CD14-positive monocyte (primary cell): ENCODE results near the gene FBXW11. TPM values are rescaled to one million over a fixed set of nuclear protein-coding genes. Genes with fewer than 3 reads are reported as not detected.

Source experiments
- DNase-seq, 3 donors: peaks; one replicate each; pipeline ENCODE4 v3.0.0-alpha.2; 2011 to 2022
- H2AFZ ChIP-seq: 2 replicates; pipeline ENCODE4 v1.6.0; 2012; ENCODE audit warnings: mild to moderate bottlenecking, low read depth, low read length, inconsistent platforms; ENCODE audit not compliant: insufficient read depth, poor library complexity, severe bottlenecking
- H3K27ac ChIP-seq, 2 donors: 1 replicate in 1 of 2; 2 replicates in 1 of 2; pipeline ENCODE4 v1.5.1; 2012 to 2013; ENCODE audit warnings: low read length in 2 of 2, control low read depth in 1 of 2, inconsistent platforms in 1 of 2, low read depth in 1 of 2, mild to moderate bottlenecking in 1 of 2
- H3K27me3 ChIP-seq, 2 donors: one replicate each; pipeline versions ENCODE4 v1.6.0 to v1.6.1; 2011 to 2013; ENCODE audit warnings: low read length in 2 of 2; ENCODE audit not compliant: control insufficient read depth in 2 of 2, insufficient read depth in 2 of 2
- H3K36me3 ChIP-seq, 2 donors: replicated peaks in 1 of 2; 1 replicate in 1 of 2; 2 replicates in 1 of 2; pipeline versions ENCODE4 v1.5.1 to v1.6.1; 2012 to 2013; ENCODE audit warnings: low read length in 2 of 2, control low read depth in 1 of 2, inconsistent platforms in 1 of 2, mild to moderate bottlenecking in 1 of 2; ENCODE audit not compliant: insufficient read depth in 2 of 2, control insufficient read depth in 1 of 2
- H3K4me1 ChIP-seq, 2 donors: 1 replicate in 1 of 2; 2 replicates in 1 of 2; pipeline versions ENCODE4 v1.5.1 to v1.6.1; 2012 to 2013; ENCODE audit warnings: low read length in 2 of 2, control low read depth in 1 of 2, inconsistent platforms in 1 of 2, mild to moderate bottlenecking in 1 of 2, moderate library complexity in 1 of 2; ENCODE audit not compliant: insufficient read depth in 2 of 2, control insufficient read depth in 1 of 2
- H3K4me2 ChIP-seq: replicated peaks from 2 replicates; pipeline ENCODE3; 2012; ENCODE audit warnings: low read length, moderate library complexity, mild to moderate bottlenecking; ENCODE audit not compliant: poor library complexity, severe bottlenecking; ENCODE audit errors: extremely low read depth
- H3K4me3 ChIP-seq, 3 experiments: fragments of 200-600 bp in 1 of 3; sonication (generic) in 1 of 3; replicated peaks in 1 of 3; 1 replicate in 2 of 3; 2 replicates in 1 of 3; pipeline ENCODE4 v1.5.1; 2011 to 2013; ENCODE audit warnings: low read length in 3 of 3, mild to moderate bottlenecking in 3 of 3, control low read depth in 2 of 3, low read depth in 2 of 3, inconsistent platforms in 1 of 3, moderate library complexity in 1 of 3
- H3K79me2 ChIP-seq: 2 replicates; pipeline ENCODE4 v1.6.0; 2012; ENCODE audit warnings: mild to moderate bottlenecking, control low read depth, inconsistent platforms, low read length, moderate library complexity; ENCODE audit not compliant: insufficient read depth
- H3K9ac ChIP-seq: 2 replicates; pipeline ENCODE4 v1.6.0; 2017; ENCODE audit warnings: low read length, mild to moderate bottlenecking; ENCODE audit not compliant: insufficient read depth, poor library complexity, severe bottlenecking
- H3K9me3 ChIP-seq, 2 donors: replicated peaks in 1 of 2; 1 replicate in 1 of 2; 2 replicates in 1 of 2; pipeline versions ENCODE4 v1.5.1 to v1.6.1; 2012 to 2013; ENCODE audit warnings: low read length in 2 of 2, control low read depth in 1 of 2; ENCODE audit not compliant: control insufficient read depth in 1 of 2, insufficient read depth in 1 of 2
- H4K20me1 ChIP-seq: 2 replicates; pipeline ENCODE4 v1.6.0; 2012; ENCODE audit warnings: mild to moderate bottlenecking, low read length, control low read depth, moderate library complexity; ENCODE audit not compliant: insufficient read depth
- H3K27ac Mint-ChIP-seq, 7 donors: one replicate each; pipeline ENCODE4 v1.8.0; 2020; ENCODE audit warnings: mild to moderate bottlenecking in 7 of 7, mixed read lengths in 7 of 7, moderate library complexity in 6 of 7, inconsistent platforms in 2 of 7
- H3K27me3 Mint-ChIP-seq, 3 donors: one replicate each; pipeline ENCODE4 v1.8.0; 2021 to 2022; ENCODE audit warnings: low read depth in 3 of 3, mild to moderate bottlenecking in 3 of 3, mixed read lengths in 3 of 3, moderate library complexity in 3 of 3, inconsistent platforms in 1 of 3
- H3K36me3 Mint-ChIP-seq, 2 donors: one replicate each; pipeline ENCODE4 v1.8.0; 2020; ENCODE audit warnings: mixed read lengths in 2 of 2, inconsistent platforms in 1 of 2, mild to moderate bottlenecking in 1 of 2
- H3K4me1 Mint-ChIP-seq: one replicate; pipeline ENCODE4 v1.8.0; 2020; ENCODE audit warnings: mild to moderate bottlenecking, mixed read lengths
- H3K4me3 Mint-ChIP-seq, 2 donors: one replicate each; pipeline ENCODE4 v1.8.0; 2020; ENCODE audit warnings: mild to moderate bottlenecking in 2 of 2, mixed read lengths in 2 of 2, moderate library complexity in 1 of 2
- H3K9me3 Mint-ChIP-seq, 7 donors: one replicate each; pipeline ENCODE4 v1.8.0; 2020 to 2022; ENCODE audit warnings: mixed read lengths in 7 of 7, mild to moderate bottlenecking in 6 of 7, moderate library complexity in 6 of 7, inconsistent platforms in 2 of 7
- WGBS: methylation state at CpG from one replicate; pipeline ENCODE4 v1.1.5; 2013; ENCODE audit warnings: missing lambda C conversion rate; ENCODE audit not compliant: insufficient coverage; 5-methylcytosine and 5-hydroxymethylcytosine counted together
- intact Hi-C, 2 donors: fragments of 100-400 bp; cut with micrococcal nuclease; formaldehyde crosslinking; loops; one replicate each; pipeline versions ENCODE4 v1.15.0 to v1.15.1; 2023
- polyA plus RNA-seq, 3 donors: library from polyadenylated mRNA; depleted of rRNA in 1 of 3; unstranded in 2 of 3; stranded (reverse) in 1 of 3; fragments of 300-500 nt in 2 of 3; fragments of >200 nt in 1 of 3; fragmentation: Illumina TruSeq in 2 of 3; gene quantifications; 1 replicate in 2 of 3; 2 replicates in 1 of 3; pipeline ENCODE4 v1.2.3, GENCODE V29; 2012 to 2021
- TF ChIP-seq, protein P1 (sequence below): fragments of 200-600 bp; IDR thresholded peaks from one replicate; pipeline ENCODE4 v1.8.0; 2022; ENCODE audit warnings: antibody characterized with exemption, mild to moderate bottlenecking

Gene FBXW11
- polyA plus RNA-seq, 3 donors: 15.0 to 24.5 (median 18.2) TPM

GRCh38 chr5:171820561-171820960 lies 185.9 kb downstream of the FBXW11 start:
- Histone ChIP-seq H3K4me2 (no peak overlapping the region), H3K27me3 (no peaks in the 10 kb centered on the region), H3K4me1 (no peaks in the 10 kb centered on the region), H4K20me1 (no peaks in the 10 kb centered on the region), H3K9me3 (no peaks in the 10 kb centered on the region), H3K27ac (no peak overlapping the region), H3K79me2 (no peaks in the 10 kb centered on the region), H3K9ac (no peak overlapping the region), H3K36me3 (no peaks in the 10 kb centered on the region), H2AFZ (no peak overlapping the region), H3K4me3 (no peak overlapping the region)
- no peak overlapping the region for H3K27ac Mint-ChIP-seq
- H3K27me3 Mint-ChIP-seq: peaks cover 0 to 4% (median 1%) of the 10 kb centered on the region in 3 donors
- H3K4me1 Mint-ChIP-seq: no peaks in the 10 kb centered on the region
- no peak for DNase-seq
- no peaks in the 10 kb centered on the region for H3K36me3 Mint-ChIP-seq
- no peak overlapping the region for H3K4me3 Mint-ChIP-seq
- intact Hi-C loops: no loop called here
- TF ChIP-seq, protein P1, sequence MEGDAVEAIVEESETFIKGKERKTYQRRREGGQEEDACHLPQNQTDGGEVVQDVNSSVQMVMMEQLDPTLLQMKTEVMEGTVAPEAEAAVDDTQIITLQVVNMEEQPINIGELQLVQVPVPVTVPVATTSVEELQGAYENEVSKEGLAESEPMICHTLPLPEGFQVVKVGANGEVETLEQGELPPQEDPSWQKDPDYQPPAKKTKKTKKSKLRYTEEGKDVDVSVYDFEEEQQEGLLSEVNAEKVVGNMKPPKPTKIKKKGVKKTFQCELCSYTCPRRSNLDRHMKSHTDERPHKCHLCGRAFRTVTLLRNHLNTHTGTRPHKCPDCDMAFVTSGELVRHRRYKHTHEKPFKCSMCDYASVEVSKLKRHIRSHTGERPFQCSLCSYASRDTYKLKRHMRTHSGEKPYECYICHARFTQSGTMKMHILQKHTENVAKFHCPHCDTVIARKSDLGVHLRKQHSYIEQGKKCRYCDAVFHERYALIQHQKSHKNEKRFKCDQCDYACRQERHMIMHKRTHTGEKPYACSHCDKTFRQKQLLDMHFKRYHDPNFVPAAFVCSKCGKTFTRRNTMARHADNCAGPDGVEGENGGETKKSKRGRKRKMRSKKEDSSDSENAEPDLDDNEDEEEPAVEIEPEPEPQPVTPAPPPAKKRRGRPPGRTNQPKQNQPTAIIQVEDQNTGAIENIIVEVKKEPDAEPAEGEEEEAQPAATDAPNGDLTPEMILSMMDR: no peak
- WGBS: 92% methylated on average over 5 of the region's 11 CpGs
- H3K9me3 Mint-ChIP-seq: peaks cover 0 to 2% (median 0%) of the 10 kb centered on the region in 7 donors

DNA sequence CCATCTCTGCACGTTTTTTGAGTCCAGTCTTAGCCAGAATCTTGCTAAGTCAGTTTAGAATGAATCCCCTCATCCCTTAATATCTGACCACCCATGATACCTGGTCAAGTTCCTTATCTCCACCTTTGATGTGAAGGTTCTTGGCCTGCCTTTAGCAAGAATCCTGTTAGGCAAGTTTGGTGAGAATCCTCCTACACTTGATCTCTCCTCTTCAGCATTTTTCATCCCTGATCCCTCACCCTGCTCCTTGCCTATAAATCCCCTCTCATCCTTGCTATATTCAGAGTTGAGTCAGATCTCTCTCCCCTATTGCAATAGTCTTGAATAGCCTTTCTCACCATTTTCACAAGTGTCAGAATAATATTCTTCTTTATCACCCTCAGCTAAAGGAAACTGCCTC lies 189.8 kb downstream of the FBXW11 start:
- Histone ChIP-seq H3K9ac (no peak overlapping the region), H3K27me3 (no peaks in the 10 kb centered on the region), H3K27ac (no peak overlapping the region), H3K4me1 (peaks cover 0 to 4% of the 10 kb centered on the region in 2 donors), H3K4me2 (no peak overlapping the region), H3K9me3 (peaks cover 0 to 7% of the 10 kb centered on the region in 2 donors), H3K79me2 (no peaks in the 10 kb centered on the region), H3K36me3 (no peaks in the 10 kb centered on the region), H4K20me1 (no peaks in the 10 kb centered on the region), H2AFZ (no peak overlapping the region), H3K4me3 (no peak overlapping the region)
- Mint-ChIP-seq H3K9me3 (peaks cover 3 to 8% (median 7%) of the 10 kb centered on the region in 7 donors), H3K4me1 (peaks cover 7% of the 10 kb centered on the region), H3K27ac (no peak overlapping the region), H3K4me3 (no peak overlapping the region), H3K36me3 (no peaks in the 10 kb centered on the region), H3K27me3 (peaks cover 0 to 3% (median 1%) of the 10 kb centered on the region in 3 donors)
- intact Hi-C loops: no loop called here
- TF ChIP-seq, protein P1: no peak
- no peak for DNase-seq
- WGBS: 88% methylated on average over 1 of the region's 1 CpG
